B cell (primary cell): ENCODE results near the gene DAB1. TPM values are rescaled to one million over a fixed set of nuclear protein-coding genes. Genes with fewer than 3 reads are reported as not detected.

Source experiments
- ATAC-seq: fragments of 200-7000 bp; cut with Tn5 transposase; one replicate; pipeline ENCODE4 v1.10.0; 2021; ENCODE audit warnings: low read depth, mild to moderate bottlenecking, moderate number of reproducible peaks, moderate library complexity
- CTCF ChIA-PET: fragments of 350-600 bp; sonication (Branson Sonifier 250); formaldehyde crosslinking; loops from one replicate; lab custom pipeline; 2021; ENCODE audit warnings: antibody characterized with exemption, inconsistent platforms; lab: Charles Lee
- POLR2A ChIA-PET: fragments of 350-600 bp; sonication (Branson Sonifier 250); formaldehyde crosslinking; loops from one replicate; lab custom pipeline; 2021; ENCODE audit warnings: antibody characterized with exemption; lab: Charles Lee
- DNase-seq: peaks from one replicate; pipeline ENCODE4 v3.0.0; 2013
- H2AFZ ChIP-seq: 2 replicates; pipeline ENCODE4 v1.6.1; 2012; ENCODE audit warnings: mild to moderate bottlenecking, low read depth, low read length; ENCODE audit not compliant: insufficient read depth, poor library complexity, severe bottlenecking
- H3K27ac ChIP-seq, 2 donors: 1 replicate in 1 of 2; 2 replicates in 1 of 2; pipeline ENCODE4 v1.5.1; 2012 to 2013; ENCODE audit warnings: low read length in 2 of 2, mild to moderate bottlenecking in 2 of 2, moderate library complexity in 1 of 2
- H3K27me3 ChIP-seq, 4 experiments: fragments of 200-600 bp in 1 of 4; sonication (generic) in 1 of 4; replicated peaks in 1 of 4; 1 replicate in 2 of 4; 2 replicates in 2 of 4; pipeline versions ENCODE4 v1.6.1 to v1.7.0; 2013 to 2016; ENCODE audit warnings: low read length in 3 of 4, mild to moderate bottlenecking in 2 of 4, mixed read lengths in 1 of 4, moderate library complexity in 1 of 4; ENCODE audit not compliant: insufficient read depth in 4 of 4, control insufficient read depth in 3 of 4; ENCODE audit errors: control extremely low read depth in 1 of 4
- H3K36me3 ChIP-seq, 2 experiments: replicated peaks in 1 of 2; 1 replicate in 1 of 2; 2 replicates in 1 of 2; pipeline versions ENCODE4 v1.6.1 to v1.7.1; 2013; ENCODE audit warnings: low read length in 1 of 2; ENCODE audit not compliant: insufficient read depth in 2 of 2, control insufficient read depth in 1 of 2; ENCODE audit errors: control extremely low read depth in 1 of 2, extremely low read depth in 1 of 2
- H3K4me1 ChIP-seq, 2 donors: fragments of 200-600 bp in 1 of 2; sonication (generic) in 1 of 2; 1 replicate in 1 of 2; 2 replicates in 1 of 2; pipeline versions ENCODE4 v1.5.1 to v1.6.1; 2013 to 2017; ENCODE audit warnings: low read length in 2 of 2; ENCODE audit not compliant: control insufficient read depth in 2 of 2, insufficient read depth in 2 of 2
- H3K4me2 ChIP-seq: replicated peaks from 2 replicates; pipeline ENCODE3; 2012; ENCODE audit warnings: mild to moderate bottlenecking, low read depth, low read length; ENCODE audit not compliant: poor library complexity, severe bottlenecking
- H3K4me3 ChIP-seq, 5 experiments: fragments of 200-600 bp in 1 of 5; sonication (generic) in 1 of 5; 1 replicate in 3 of 5; 2 replicates in 2 of 5; pipeline versions ENCODE4 v1.5.1 to v1.7.0; 2011 to 2016; ENCODE audit warnings: low read length in 4 of 5, mild to moderate bottlenecking in 4 of 5, low read depth in 2 of 5, control low read depth in 1 of 5, moderate library complexity in 1 of 5; ENCODE audit not compliant: insufficient read depth in 1 of 5; ENCODE audit errors: control extremely low read depth in 1 of 5, extremely low read depth in 1 of 5
- H3K79me2 ChIP-seq: fragments of 200-600 bp; sonication (generic); one replicate; pipeline ENCODE4 v1.6.0; 2016; ENCODE audit warnings: low read length; ENCODE audit not compliant: control insufficient read depth, insufficient read depth
- H3K9ac ChIP-seq: fragments of 200-600 bp; sonication (generic); 2 replicates; pipeline ENCODE4 v1.6.1; 2017; ENCODE audit warnings: mild to moderate bottlenecking, low read length, moderate library complexity
- H3K9me3 ChIP-seq, 3 donors: one replicate each; pipeline versions ENCODE4 v1.6.1 to v1.7.1; 2013; ENCODE audit warnings: low read length in 2 of 3; ENCODE audit not compliant: control insufficient read depth in 2 of 3, insufficient read depth in 1 of 3; ENCODE audit errors: control extremely low read depth in 1 of 3
- H4K20me1 ChIP-seq: 2 replicates; pipeline ENCODE4 v1.6.0; 2012; ENCODE audit warnings: mild to moderate bottlenecking, low read length; ENCODE audit not compliant: insufficient read depth, control insufficient read depth, poor library complexity, severe bottlenecking
- H3K27ac Mint-ChIP-seq: one replicate; pipeline ENCODE4 v1.8.0; 2021; ENCODE audit warnings: mixed read lengths
- H3K27me3 Mint-ChIP-seq: one replicate; pipeline ENCODE4 v1.8.0; 2021; ENCODE audit warnings: mixed read lengths
- H3K4me1 Mint-ChIP-seq: one replicate; pipeline ENCODE4 v1.8.0; 2021; ENCODE audit warnings: mixed read lengths
- H3K4me3 Mint-ChIP-seq: one replicate; pipeline ENCODE4 v1.8.0; 2021; ENCODE audit warnings: mixed read lengths
- H3K9me3 Mint-ChIP-seq: one replicate; pipeline ENCODE4 v1.8.0; 2022; ENCODE audit warnings: mixed read lengths; ENCODE audit not compliant: insufficient read depth
- CTCF ChIP-seq: fragments of 200-600 bp; IDR thresholded peaks from one replicate; pipeline ENCODE4 v1.8.0; 2022; ENCODE audit warnings: antibody characterized with exemption, mild to moderate bottlenecking
- EZH2 ChIP-seq: IDR thresholded peaks from 2 replicates; pipeline ENCODE4 v1.6.1; 2012; ENCODE audit warnings: borderline replicate concordance, low read depth, mild to moderate bottlenecking, moderate library complexity, low read length; ENCODE audit not compliant: insufficient read depth, poor library complexity, severe bottlenecking
- WGBS: methylation state at CpG from one replicate; pipeline ENCODE4 v1.1.5; 2013; ENCODE audit warnings: missing lambda C conversion rate; ENCODE audit not compliant: insufficient coverage; 5-methylcytosine and 5-hydroxymethylcytosine counted together
- intact Hi-C: fragments of 100-400 bp; cut with micrococcal nuclease; formaldehyde crosslinking; loops from one replicate; pipeline ENCODE4 v1.10.0; 2022
- polyA plus RNA-seq: library from polyadenylated mRNA; depleted of rRNA; stranded (reverse); fragments of >200 nt; gene quantifications from 2 replicates; pipeline ENCODE4 v1.2.3, GENCODE V29; 2012
- total RNA-seq, 2 donors: library from RNA; stranded (reverse); fragments of 120-200 nt in 1 of 2; gene quantifications; 1 replicate in 1 of 2; 2 replicates in 1 of 2; pipeline versions ENCODE4 v1.2.3 to v1.2.4, GENCODE V29; 2013 to 2022

DAB1 gene
- total and polyA plus RNA-seq, 2 donors (not counting 1 experiment from before 2014, with no cell fraction given): not detected

GRCh38 chr1:57325117-57325516 lies 98.7 kb downstream of the DAB1 start:
- H3K9me3 Mint-ChIP-seq: no peaks in the 10 kb centered on the region
- Histone ChIP-seq H3K27ac (no peak overlapping the region), H3K36me3 (no peaks in the 10 kb centered on the region), H2AFZ (no peak overlapping the region), H3K27me3 (no peaks in the 10 kb centered on the region), H3K4me1 (no peaks in the 10 kb centered on the region), H3K4me2 (no peak overlapping the region), H4K20me1 (no peaks in the 10 kb centered on the region), H3K9me3 (no peaks in the 10 kb centered on the region), H3K4me3 (no peak overlapping the region), H3K9ac (no peak overlapping the region), H3K79me2 (no peaks in the 10 kb centered on the region)
- H3K4me1 Mint-ChIP-seq: no peaks in the 10 kb centered on the region
- ATAC-seq: no peak
- H3K27me3 Mint-ChIP-seq: peaks cover 2% of the 10 kb centered on the region
- intact Hi-C loops: no loop called here
- 91% methylated on average over 3 of the region's 4 CpGs for WGBS
- TF ChIP-seq EZH2: no peak
- no peak for TF ChIP-seq CTCF
- no peak overlapping the region for H3K27ac Mint-ChIP-seq
- POLR2A ChIA-PET: no interaction called here
- CTCF ChIA-PET: no interaction called here
- no peak for DNase-seq
- H3K4me3 Mint-ChIP-seq: no peak overlapping the region

GRCh38 chr1:57324388-57324787 lies 99.5 kb downstream of the DAB1 start:
- ATAC-seq: no peak
- no peaks in the 10 kb centered on the region for H3K9me3 Mint-ChIP-seq
- peaks cover 2% of the 10 kb centered on the region for H3K27me3 Mint-ChIP-seq
- intact Hi-C loops: no loop called here
- no peak overlapping the region for H3K4me3 Mint-ChIP-seq
- no peak for TF ChIP-seq EZH2
- no peak for TF ChIP-seq CTCF
- POLR2A ChIA-PET: no interaction called here
- Histone ChIP-seq H2AFZ (no peak overlapping the region), H3K4me1 (no peaks in the 10 kb centered on the region), H3K27me3 (no peaks in the 10 kb centered on the region), H4K20me1 (no peaks in the 10 kb centered on the region), H3K4me3 (no peak overlapping the region), H3K9ac (no peak overlapping the region), H3K4me2 (no peak overlapping the region), H3K79me2 (no peaks in the 10 kb centered on the region), H3K27ac (no peak overlapping the region), H3K36me3 (no peaks in the 10 kb centered on the region), H3K9me3 (no peaks in the 10 kb centered on the region)
- CTCF ChIA-PET: no interaction called here
- no peak overlapping the region for H3K27ac Mint-ChIP-seq
- 92% methylated on average over 1 of the region's 3 CpGs for WGBS
- DNase-seq: no peak
- H3K4me1 Mint-ChIP-seq: no peaks in the 10 kb centered on the region
